ENCODE results near the gene PLXNB1.

- TF ChIP-seq KLF9 (tag by site-specific recombination; IDR thresholded peaks at IDR 0.05; ENCODE audit: low read depth) (no peak), IKZF3 (tag by site-specific recombination; IDR thresholded peaks at IDR 0.05) (no peak), ZBTB26 (tag by site-specific recombination; optimal IDR thresholded peaks at IDR 0.05) (no peak), CTCF (tag by site-specific recombination; IDR thresholded peaks at IDR 0.05) (no peak), PRDM10 (tag by site-specific recombination; IDR thresholded peaks at IDR 0.05) (no peak), ZNF701 (tag by site-specific recombination; IDR thresholded peaks at IDR 0.05) (no peak)
Measured at GRCh38 chr3:48427630-48427962, 2.3 kb downstream of the PLXNB1 start.

Data from HEK293 (cell line).